IPS-18a (cell line): Measurements from ENCODE around the gene ZNF101.

Experiments used
- H3K27ac ChIP-seq: one replicate; pipeline ENCODE4 v1.5.1; 2013; ENCODE audit warnings: low read length
- H3K27me3 ChIP-seq: one replicate; pipeline ENCODE4 v1.6.1; 2013; ENCODE audit warnings: mild to moderate bottlenecking, low read length; ENCODE audit not compliant: control insufficient read depth, insufficient read depth
- H3K36me3 ChIP-seq: one replicate; pipeline ENCODE4 v1.6.1; 2013; ENCODE audit warnings: low read depth, low read length; ENCODE audit not compliant: control insufficient read depth
- H3K4me1 ChIP-seq: one replicate; pipeline ENCODE4 v1.6.1; 2013; ENCODE audit warnings: low read depth, low read length; ENCODE audit not compliant: control insufficient read depth
- H3K4me3 ChIP-seq: one replicate; pipeline ENCODE4 v1.5.1; 2013; ENCODE audit warnings: low read length
- H3K9ac ChIP-seq: one replicate; pipeline ENCODE4 v1.6.1; 2013; ENCODE audit warnings: mild to moderate bottlenecking, low read length, moderate library complexity
- H3K9me3 ChIP-seq: one replicate; pipeline ENCODE4 v1.6.1; 2013; ENCODE audit warnings: low read depth, low read length; ENCODE audit not compliant: control insufficient read depth

The ZNF101 gene

DNA sequence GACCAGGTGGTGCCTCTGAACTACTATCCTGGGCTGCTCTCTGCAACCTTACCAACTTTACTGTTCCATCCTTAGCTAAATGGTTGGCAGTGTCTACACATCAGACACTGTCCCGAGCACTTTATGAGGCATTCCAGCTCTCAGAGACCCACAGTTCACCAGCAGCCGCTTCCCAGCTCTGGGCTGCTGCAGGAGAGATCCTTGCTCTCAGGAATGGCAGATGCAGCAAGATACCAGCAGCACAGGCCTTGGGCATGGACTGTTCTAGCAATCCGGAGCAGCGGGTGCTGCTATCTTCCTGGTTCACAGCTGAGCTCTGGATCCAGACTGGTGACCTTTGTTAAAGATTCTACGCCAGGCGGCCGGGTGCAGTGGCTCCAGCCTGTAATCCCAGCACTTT, 37.3 kb upstream of the ZNF101 start:
- peaks cover 4% of the 10 kb centered on the region for H3K36me3 ChIP-seq
- no peaks in the 10 kb centered on the region for H3K27me3 ChIP-seq
- H3K4me1 ChIP-seq, result peaks cover 7% of the 10 kb centered on the region
- H3K27ac ChIP-seq, result no peak overlapping the region
- no peak overlapping the region for H3K4me3 ChIP-seq
- H3K9me3 ChIP-seq, result no peaks in the 10 kb centered on the region
- H3K9ac ChIP-seq, result no peak overlapping the region

DNA sequence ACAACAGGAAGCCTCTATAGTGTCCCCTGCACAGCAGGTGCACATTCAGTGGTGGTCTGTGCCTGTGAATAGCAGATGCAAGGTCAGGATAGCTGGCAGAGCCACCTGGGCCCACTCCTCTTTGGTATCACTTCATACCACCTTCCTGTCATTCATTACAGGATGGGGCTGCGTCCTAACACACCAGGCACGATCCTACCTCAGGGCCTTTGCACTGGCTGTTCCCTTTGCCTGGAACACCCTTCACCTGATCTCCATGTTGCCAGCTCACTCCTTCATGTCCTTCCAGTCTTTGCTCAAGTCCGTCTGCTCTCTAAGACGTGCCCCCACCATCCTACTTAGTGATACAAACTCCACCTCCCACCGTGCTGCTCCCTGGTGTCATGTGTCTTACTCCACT, 36.0 kb upstream of the ZNF101 start:
- Histone ChIP-seq H3K36me3 (peaks cover 4% of the 10 kb centered on the region), H3K27me3 (no peaks in the 10 kb centered on the region), H3K9me3 (no peaks in the 10 kb centered on the region), H3K4me1 (no peaks in the 10 kb centered on the region), H3K27ac (no peak overlapping the region), H3K9ac (no peak overlapping the region), H3K4me3 (no peak overlapping the region)

DNA sequence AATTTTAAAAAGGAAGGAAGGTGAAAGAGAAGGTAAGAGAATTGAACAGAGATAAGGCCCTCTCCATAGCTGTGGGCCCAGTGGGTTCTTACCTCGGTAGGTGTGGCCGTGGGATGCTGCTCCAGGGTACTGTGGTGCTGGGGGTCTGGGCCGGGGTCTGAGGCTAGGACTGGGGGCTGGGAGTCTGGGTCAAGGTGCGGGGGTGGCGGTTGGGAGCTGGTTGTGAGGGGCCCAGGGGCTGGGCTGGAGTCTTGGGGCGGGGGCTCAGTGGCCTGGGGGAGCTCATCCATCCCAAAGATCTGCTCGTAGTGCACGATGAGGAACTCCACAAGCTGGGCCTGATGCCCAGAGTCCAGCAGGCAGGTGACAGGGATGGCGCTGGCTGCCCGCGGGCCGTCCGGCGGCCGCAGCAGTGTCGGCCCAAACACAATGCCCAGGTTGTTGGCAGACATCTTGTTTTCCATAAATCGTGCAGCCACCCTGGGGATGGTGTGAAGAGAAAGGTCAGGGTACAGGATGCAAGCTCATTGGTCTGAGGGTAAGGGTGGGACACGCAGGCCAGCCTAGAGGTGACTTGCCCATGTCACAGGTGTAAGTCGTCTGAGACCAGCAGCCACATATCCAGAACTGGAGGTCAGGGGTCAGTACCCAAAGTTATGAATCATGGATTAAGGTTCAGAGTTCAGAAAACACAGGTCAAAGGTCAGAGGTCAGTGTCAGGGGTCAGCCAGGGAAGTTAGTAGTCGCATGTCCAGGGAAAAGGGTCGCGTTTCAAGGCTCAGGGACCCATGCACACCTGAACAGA, 34.7 kb upstream of the ZNF101 start:
- Histone ChIP-seq H3K36me3 (peaks cover 4% of the 10 kb centered on the region), H3K27me3 (no peaks in the 10 kb centered on the region), H3K27ac (no peak overlapping the region), H3K9me3 (no peaks in the 10 kb centered on the region), H3K4me3 (no peak overlapping the region), H3K4me1 (no peaks in the 10 kb centered on the region), H3K9ac (no peak overlapping the region)

DNA sequence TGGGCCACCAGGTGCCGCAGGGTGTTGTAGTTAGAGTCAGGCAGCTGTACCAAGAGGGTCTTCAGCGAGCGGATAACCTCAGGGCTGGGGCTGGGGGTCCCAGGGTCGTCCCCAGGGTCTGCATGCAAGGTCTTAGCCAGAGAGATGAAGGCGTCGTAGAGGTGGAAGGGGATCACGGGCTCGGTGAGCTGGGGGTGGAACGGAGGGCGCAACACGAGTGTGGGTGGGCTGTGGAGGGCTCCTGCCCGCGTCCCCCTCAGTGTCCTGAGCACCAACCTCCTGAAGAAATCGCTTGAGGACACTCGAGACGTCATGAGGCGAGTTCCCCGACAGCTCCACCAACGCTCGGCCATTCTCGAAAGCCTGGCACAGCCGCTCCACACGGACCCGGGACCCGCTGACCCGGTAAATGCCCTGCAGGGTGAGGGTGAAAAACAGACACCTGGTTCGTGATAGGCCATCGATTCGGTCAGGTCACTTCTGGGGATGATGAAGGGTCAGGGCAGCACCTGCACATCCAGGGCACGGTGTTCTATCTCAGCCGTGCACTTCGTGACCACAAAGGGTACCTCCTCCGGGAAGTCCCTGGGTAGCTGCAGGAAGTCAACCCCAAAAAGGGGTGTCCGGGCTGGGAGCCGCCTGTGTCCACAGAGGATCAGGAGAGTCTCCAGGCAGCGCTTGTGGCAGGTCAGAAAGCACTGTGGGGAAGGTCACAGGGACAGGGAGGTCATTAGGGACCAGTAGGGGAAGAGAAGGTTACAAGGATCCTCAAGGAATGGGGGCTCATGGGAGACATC, 33.9 kb upstream of the ZNF101 start:
- Histone ChIP-seq H3K9me3 (no peaks in the 10 kb centered on the region), H3K9ac (no peak overlapping the region), H3K27me3 (no peaks in the 10 kb centered on the region)

DNA sequence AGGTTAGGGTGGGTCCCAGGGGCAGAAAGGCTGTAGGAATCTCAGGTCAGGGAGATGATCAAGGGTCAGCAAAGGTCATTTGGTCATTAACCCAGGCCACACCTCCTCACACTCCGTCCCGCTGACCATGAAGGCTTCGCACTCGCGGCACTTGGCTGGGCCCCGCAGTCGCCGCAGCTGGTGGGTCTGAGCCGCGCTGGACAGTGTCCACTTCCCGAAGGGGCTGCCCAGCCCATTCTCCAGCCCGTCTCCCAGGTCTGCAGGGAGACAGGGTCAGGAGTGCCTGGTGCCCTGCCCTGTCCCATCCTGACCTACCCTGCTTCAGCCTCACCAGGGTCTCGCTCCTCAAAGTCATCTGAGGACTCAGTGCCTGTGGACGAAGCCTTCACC, 33.3 kb upstream of the ZNF101 start:
- H3K9ac ChIP-seq, result no peak overlapping the region
- H3K27ac ChIP-seq, result no peak overlapping the region
- no peaks in the 10 kb centered on the region for H3K27me3 ChIP-seq
- H3K4me3 ChIP-seq, result no peak overlapping the region
- H3K36me3 ChIP-seq, result peaks cover 4% of the 10 kb centered on the region
- no peaks in the 10 kb centered on the region for H3K4me1 ChIP-seq
- no peaks in the 10 kb centered on the region for H3K9me3 ChIP-seq

More for the DNA sequence above, 33.9 kb upstream of the ZNF101 start:
- no peak overlapping the region for H3K27ac ChIP-seq
- H3K4me1 ChIP-seq, result no peaks in the 10 kb centered on the region
- no peak overlapping the region for H3K4me3 ChIP-seq
- H3K36me3 ChIP-seq, result peaks cover 4% of the 10 kb centered on the region

DNA sequence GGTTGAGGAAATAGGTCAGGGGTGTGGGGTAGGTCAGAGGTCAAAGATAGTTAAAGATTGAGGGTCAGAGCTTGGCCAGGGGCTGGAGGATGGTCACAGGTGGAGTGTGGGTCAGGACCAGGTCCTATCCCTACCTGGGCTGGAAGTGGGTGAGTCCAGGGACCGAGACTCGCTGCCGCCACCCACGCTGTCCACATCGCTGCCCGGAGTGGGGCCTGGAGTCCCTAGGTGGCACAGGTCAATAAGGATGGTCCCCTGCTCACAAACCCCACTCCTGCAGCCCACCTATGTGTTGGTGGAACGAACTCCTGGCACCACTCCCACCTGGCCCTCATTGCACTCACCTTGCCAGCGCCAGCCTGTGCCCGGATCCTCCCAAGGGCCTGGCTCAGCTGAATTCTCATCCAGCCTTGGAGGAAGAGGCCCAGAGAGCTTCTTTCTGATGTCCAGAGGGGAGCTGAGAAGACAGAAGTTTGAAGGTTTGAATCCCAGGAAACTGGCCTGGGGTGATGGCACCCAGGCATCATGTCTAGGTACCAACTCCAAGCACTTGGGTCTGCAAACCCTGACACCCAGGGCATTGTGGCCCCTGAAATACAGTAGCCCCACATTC, 32.0 kb upstream of the ZNF101 start:
- Histone ChIP-seq H3K4me3 (no peak overlapping the region), H3K9me3 (no peaks in the 10 kb centered on the region), H3K9ac (no peak overlapping the region), H3K36me3 (peaks cover 4% of the 10 kb centered on the region), H3K27ac (no peak overlapping the region), H3K27me3 (no peaks in the 10 kb centered on the region), H3K4me1 (no peaks in the 10 kb centered on the region)

DNA sequence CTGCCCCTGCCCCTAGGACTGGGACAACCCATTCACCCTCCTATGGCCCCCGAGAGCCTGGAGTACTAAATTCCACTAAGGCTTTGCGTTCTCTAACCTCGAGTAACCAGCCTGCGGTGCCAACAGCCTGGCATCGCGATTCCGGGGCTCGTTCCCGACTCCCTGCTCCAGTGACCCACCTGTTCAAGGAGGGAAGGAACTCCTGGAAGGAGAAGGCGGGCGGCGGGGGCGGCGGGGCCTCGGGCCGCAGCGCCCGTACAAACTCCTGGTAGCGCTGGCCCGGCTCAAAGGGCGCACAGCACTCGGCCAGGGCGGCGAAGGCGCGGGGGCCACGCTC, 31.5 kb upstream of the ZNF101 start:
- Histone ChIP-seq H3K9me3 (no peaks in the 10 kb centered on the region), H3K27ac (no peak overlapping the region), H3K4me1 (no peaks in the 10 kb centered on the region), H3K27me3 (no peaks in the 10 kb centered on the region), H3K9ac (no peak overlapping the region), H3K4me3 (no peak overlapping the region), H3K36me3 (peaks cover 4% of the 10 kb centered on the region)

DNA sequence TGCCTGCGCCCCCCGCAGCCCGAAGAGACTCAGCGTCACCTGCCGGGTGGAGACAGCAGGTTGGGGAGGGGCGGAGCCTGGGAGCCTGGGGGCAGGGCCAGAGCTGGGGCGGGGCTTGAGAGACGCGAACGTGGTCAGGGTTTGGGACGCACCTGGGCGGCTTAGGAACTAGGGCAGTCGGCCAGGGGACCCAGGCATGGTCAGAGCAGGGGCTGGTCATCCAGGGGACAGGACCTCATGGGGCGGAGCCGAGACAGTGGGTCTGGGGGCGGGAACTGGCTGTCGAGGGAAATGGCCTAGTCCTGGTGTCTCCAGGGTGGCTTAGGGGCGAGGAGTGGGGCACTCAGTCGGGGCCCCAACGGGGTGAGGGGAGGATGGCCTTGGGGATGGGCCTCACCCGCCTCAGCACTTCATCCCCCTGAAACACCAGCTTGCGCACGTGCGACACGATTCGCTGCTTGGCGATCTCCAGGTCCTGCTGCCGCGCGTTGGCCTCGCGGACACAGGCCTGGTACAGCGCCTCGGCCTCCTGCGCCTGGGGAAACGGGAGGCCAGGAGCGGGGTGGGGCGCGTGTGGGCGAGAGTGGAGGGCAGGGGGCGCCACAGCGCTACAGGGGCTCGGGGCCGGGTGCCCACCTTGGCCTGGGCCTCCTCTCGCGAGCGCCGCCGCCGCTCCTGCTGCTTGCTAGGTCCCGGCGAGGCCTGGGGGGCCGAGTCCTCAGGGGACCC, 31.0 kb upstream of the ZNF101 start:
- H3K36me3 ChIP-seq, result peaks cover 4% of the 10 kb centered on the region
- H3K4me3 ChIP-seq, result no peak overlapping the region
- no peak overlapping the region for H3K27ac ChIP-seq
- H3K9me3 ChIP-seq, result no peaks in the 10 kb centered on the region
- no peak overlapping the region for H3K9ac ChIP-seq
- H3K27me3 ChIP-seq, result no peaks in the 10 kb centered on the region
- H3K4me1 ChIP-seq, result no peaks in the 10 kb centered on the region

DNA sequence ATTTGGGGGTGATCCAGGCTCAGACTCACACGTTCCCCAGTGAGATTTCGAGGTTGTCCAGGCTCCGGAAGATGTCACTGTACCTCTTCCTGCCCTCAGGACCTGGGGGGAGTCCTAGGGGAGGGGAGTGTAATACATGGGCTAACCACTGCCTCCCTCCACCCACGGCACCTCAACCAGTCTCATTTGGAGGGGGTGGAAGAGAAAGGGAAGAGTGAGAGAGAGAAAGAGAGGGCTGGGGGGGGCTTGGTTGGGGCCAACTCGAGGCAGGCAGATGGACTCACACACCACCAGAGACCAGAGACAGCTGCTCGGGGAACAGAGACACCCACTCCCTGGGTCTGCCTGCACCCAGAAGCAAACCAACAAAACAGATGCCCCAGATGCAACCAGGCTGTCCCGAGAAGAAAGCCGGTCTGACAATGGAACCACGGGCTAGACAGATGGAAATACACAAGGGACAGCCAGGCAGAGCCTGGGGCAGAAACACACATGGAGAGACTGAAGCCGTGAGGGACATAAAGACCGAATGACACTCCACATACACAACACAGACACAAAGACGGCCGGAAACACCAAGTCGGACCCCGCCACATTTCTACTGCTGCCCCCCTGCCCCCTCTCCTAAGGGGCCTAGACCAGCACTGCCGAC, 26.0 kb upstream of the ZNF101 start:
- Histone ChIP-seq H3K27me3 (no peaks in the 10 kb centered on the region), H3K36me3 (peaks cover 30% of the 10 kb centered on the region), H3K4me1 (no peaks in the 10 kb centered on the region), H3K4me3 (peak overlapping the region; percentile 85), H3K27ac (no peak overlapping the region), H3K9me3 (no peaks in the 10 kb centered on the region), H3K9ac (peak overlapping the region; percentile 60)

DNA sequence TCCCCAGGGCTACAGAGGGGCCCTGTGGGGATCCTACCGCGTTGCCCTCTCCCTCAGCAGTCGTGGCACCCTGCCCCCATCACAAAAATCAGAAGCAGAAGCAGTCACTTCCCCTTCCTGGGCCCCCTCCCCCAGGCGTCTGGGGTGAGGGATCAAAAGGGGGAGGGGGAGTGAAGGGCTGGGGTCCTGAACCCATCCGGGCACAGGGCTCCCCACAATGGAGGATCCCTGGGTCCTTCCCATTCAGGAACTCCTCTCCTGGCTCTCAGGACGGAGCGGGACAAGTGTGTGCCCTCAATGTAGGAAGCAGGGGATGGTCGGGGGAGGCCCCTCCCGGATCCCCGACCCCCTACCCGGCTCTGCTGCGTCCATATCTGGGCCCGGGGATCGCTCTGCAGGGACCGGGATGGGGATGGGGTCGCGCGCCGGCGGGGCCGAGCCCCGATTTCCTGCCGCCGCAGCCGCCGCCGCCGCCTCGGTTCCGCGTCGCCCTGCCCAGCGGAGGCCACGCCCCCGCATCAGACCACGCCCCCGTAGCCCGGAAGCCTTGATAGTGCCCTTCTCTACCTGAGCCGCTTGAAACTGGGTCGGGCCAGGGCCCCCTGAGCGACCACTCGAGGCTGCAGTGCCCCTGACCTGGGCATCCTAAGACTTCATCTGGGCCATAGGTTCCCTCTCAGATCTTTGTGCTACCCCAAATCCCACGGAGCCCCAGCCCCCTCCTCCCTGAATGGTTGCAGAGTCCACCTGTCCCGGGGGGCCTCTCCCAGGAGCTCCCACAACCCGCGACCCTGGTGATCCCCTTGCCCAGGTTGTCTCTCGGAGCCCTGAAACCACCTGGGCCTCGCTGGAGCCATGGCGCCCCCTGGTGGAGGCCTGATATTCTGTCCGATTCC, 25.2 kb upstream of the ZNF101 start, which contains the start of gene GMIP:
TSS of gene GMIP (minus strand) at position 500 of the 896 bp plus-strand sequence. CDS start at position 372, 128 bp downstream.
- H3K9ac ChIP-seq, result peak within 1 kb of the TSS; percentile 60
- H3K4me1 ChIP-seq, result no peaks in the 10 kb centered on the region
- H3K27ac ChIP-seq, result peak within 1 kb of the TSS; percentile 9
- H3K36me3 ChIP-seq, result peaks cover 35% of the 10 kb centered on the region
- no peaks in the 10 kb centered on the region for H3K9me3 ChIP-seq
- no peaks in the 10 kb centered on the region for H3K27me3 ChIP-seq
- H3K4me3 ChIP-seq, result peak within 1 kb of the TSS; percentile 85
